NB4 (cell line): ENCODE measurements around the gene NCCRP1.

Source experiments
- CTCF ChIP-seq: IDR thresholded peaks from one replicate; pipeline ENCODE4 v1.5.1; 2012; ENCODE audit warnings: low read depth, low read length
- MYC ChIP-seq: IDR thresholded peaks from 2 replicates; pipeline ENCODE4 v1.6.1; 2011; ENCODE audit warnings: low read depth, low read length
- POLR2A ChIP-seq: IDR thresholded peaks from 2 replicates; pipeline ENCODE4 v1.6.1; 2011; ENCODE audit warnings: mild to moderate bottlenecking; ENCODE audit not compliant: insufficient read length; ENCODE audit errors: extremely low read depth
- TF ChIP-seq, protein P1 (sequence below): IDR thresholded peaks from 2 replicates; pipeline ENCODE4 v1.6.1; 2011; ENCODE audit warnings: low read depth, low read length

DNA sequence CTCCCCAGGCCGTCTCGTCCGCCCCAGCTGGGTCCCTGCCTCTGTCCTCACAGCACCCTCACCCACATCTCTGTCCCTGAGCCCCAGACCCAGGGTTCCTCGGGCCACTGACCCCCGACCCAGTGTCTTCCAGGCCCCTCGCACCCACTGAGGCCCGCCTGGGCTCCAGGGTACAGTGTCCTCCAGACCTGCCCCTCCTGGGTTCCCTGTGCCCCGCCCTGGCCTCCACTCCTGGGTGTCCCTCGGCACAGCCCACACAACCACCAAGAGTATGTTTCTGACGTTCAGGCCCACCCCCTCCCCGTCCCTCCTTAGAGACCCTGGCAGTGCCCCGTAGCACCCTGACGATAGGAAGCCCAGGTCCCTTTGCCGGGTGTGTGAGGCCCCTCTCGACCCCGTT, 22.6 kb upstream of the NCCRP1 start:
- no peak for TF ChIP-seq CTCF
- TF ChIP-seq MYC = no peak
- TF ChIP-seq POLR2A = no peak
- TF ChIP-seq, protein P1, sequence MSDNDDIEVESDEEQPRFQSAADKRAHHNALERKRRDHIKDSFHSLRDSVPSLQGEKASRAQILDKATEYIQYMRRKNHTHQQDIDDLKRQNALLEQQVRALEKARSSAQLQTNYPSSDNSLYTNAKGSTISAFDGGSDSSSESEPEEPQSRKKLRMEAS = no peak
